ENCODE data around the gene SAMHD1. TPM values are rescaled to one million over a fixed set of nuclear protein-coding genes. Genes with fewer than 3 reads are reported as not detected.
A peak's percentile ranks its signal among the peaks of the same experiment; 100 is the strongest.

The SAMHD1 gene
- total and polyA plus RNA-seq, 4 donors, result 14.7 to 51.2 (median 27.7) TPM

DNA sequence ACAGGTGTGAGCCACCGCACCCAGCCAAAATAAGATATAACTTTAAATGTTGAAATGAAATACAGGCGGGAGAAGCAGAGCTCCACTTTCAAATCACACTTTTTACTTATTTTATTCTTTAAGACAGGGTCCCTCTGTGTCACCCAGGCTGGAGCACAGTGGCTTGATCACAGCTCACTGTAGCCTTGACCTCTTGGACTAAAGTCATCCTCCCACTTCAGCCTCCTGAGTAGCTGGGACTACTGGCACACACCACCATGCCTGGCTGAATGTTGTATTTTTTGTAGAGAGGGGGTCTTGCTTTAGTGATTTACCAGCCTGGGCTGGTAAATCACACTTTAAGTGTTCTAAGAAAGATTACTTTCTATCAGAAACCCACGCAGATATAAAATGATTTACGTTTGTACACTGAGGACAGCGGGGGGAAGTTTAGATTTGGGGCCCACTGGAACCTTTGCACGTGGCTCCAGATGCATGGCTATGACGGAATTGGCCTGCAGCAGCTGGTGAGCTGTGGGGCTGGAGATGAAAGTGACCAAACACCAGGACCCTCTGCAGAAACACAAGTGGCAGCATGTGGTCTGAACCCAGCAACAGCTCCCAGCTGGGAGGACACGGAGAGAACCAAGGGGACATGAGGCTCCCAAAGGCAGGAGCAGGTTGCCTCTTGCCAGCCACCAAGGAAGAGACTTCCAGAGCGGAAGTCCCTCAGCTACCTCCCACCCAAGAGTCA lies 102.0 kb downstream of the SAMHD1 start:
- Histone ChIP-seq H3K4me1 (ENCODE audit: control insufficient read depth in 4 of 4, insufficient read depth in 4 of 4, low read length in 3 of 4) (no peaks in the 10 kb centered on the region), H3K27ac (ENCODE audit: low read depth in 1 of 2, low read length in 2 of 2) (no peak overlapping the region)
- DNase-seq (ENCODE audit: low spot score), result no peak

GRCh38 chr20:36848677-36849076 lies 102.8 kb downstream of the SAMHD1 start:
- peaks cover 0 to 3% (median 0%) of the 10 kb centered on the region in 4 donors for H3K9me3 ChIP-seq (ENCODE audit: control insufficient read depth in 4 of 4, low read length in 3 of 4)
- TF ChIP-seq NR2F2 (IDR thresholded peaks at IDR 0.05), result no peak
- TF ChIP-seq, protein P1, sequence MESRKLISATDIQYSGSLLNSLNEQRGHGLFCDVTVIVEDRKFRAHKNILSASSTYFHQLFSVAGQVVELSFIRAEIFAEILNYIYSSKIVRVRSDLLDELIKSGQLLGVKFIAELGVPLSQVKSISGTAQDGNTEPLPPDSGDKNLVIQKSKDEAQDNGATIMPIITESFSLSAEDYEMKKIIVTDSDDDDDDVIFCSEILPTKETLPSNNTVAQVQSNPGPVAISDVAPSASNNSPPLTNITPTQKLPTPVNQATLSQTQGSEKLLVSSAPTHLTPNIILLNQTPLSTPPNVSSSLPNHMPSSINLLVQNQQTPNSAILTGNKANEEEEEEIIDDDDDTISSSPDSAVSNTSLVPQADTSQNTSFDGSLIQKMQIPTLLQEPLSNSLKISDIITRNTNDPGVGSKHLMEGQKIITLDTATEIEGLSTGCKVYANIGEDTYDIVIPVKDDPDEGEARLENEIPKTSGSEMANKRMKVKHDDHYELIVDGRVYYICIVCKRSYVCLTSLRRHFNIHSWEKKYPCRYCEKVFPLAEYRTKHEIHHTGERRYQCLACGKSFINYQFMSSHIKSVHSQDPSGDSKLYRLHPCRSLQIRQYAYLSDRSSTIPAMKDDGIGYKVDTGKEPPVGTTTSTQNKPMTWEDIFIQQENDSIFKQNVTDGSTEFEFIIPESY (IDR thresholded peaks at IDR 0.05), result no peak
- TF ChIP-seq JUND (IDR thresholded peaks at IDR 0.05), result no peak
- no peak for TF ChIP-seq EGR1 (IDR thresholded peaks at IDR 0.05; ENCODE audit: low read depth in 2 of 2)
- TF ChIP-seq SP1 (IDR thresholded peaks at IDR 0.05), result no peak
- TF ChIP-seq FOXA2 (IDR thresholded peaks at IDR 0.05), result no peak
- H3K27me3 ChIP-seq (ENCODE audit: control insufficient read depth in 4 of 4, insufficient read depth in 4 of 4, low read length in 3 of 4), result no peaks in the 10 kb centered on the region
- no peak for DNase-seq (ENCODE audit: low spot score)
- H3K36me3 ChIP-seq (ENCODE audit: control insufficient read depth in 4 of 4, insufficient read depth in 3 of 4, low read depth in 1 of 4, low read length in 3 of 4), result no peaks in the 10 kb centered on the region
- H3K9ac ChIP-seq (ENCODE audit: low read depth in 1 of 2, low read length in 2 of 2), result no peak overlapping the region
- no peaks in the 10 kb centered on the region for H3K4me1 ChIP-seq (ENCODE audit: control insufficient read depth in 4 of 4, insufficient read depth in 4 of 4, low read length in 3 of 4)
- no peak overlapping the region for H3K4me3 ChIP-seq (ENCODE audit: low read depth in 1 of 3, low read length in 3 of 3)
- H3K27ac ChIP-seq (ENCODE audit: low read depth in 1 of 2, low read length in 2 of 2), result peak overlapping the region; percentile 50 to 62

More for the DNA sequence above, 102.0 kb downstream of the SAMHD1 start:
- no peak overlapping the region for H3K9ac ChIP-seq (ENCODE audit: low read depth in 1 of 2, low read length in 2 of 2)
- H3K9me3 ChIP-seq (ENCODE audit: control insufficient read depth in 4 of 4, low read length in 3 of 4), result peaks cover 0 to 3% (median 0%) of the 10 kb centered on the region in 4 donors
- no peak overlapping the region for H3K4me3 ChIP-seq (ENCODE audit: low read depth in 1 of 3, low read length in 3 of 3)
- TF ChIP-seq, protein P1 (IDR thresholded peaks at IDR 0.05), result no peak
- TF ChIP-seq, protein P2, sequence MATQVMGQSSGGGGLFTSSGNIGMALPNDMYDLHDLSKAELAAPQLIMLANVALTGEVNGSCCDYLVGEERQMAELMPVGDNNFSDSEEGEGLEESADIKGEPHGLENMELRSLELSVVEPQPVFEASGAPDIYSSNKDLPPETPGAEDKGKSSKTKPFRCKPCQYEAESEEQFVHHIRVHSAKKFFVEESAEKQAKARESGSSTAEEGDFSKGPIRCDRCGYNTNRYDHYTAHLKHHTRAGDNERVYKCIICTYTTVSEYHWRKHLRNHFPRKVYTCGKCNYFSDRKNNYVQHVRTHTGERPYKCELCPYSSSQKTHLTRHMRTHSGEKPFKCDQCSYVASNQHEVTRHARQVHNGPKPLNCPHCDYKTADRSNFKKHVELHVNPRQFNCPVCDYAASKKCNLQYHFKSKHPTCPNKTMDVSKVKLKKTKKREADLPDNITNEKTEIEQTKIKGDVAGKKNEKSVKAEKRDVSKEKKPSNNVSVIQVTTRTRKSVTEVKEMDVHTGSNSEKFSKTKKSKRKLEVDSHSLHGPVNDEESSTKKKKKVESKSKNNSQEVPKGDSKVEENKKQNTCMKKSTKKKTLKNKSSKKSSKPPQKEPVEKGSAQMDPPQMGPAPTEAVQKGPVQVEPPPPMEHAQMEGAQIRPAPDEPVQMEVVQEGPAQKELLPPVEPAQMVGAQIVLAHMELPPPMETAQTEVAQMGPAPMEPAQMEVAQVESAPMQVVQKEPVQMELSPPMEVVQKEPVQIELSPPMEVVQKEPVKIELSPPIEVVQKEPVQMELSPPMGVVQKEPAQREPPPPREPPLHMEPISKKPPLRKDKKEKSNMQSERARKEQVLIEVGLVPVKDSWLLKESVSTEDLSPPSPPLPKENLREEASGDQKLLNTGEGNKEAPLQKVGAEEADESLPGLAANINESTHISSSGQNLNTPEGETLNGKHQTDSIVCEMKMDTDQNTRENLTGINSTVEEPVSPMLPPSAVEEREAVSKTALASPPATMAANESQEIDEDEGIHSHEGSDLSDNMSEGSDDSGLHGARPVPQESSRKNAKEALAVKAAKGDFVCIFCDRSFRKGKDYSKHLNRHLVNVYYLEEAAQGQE (IDR thresholded peaks at IDR 0.05), result no peak
- TF ChIP-seq FOXA1 (IDR thresholded peaks at IDR 0.05), result no peak
- 88% methylated on average over 9 of the region's 9 CpGs for WGBS
- H3K27me3 ChIP-seq (ENCODE audit: control insufficient read depth in 4 of 4, insufficient read depth in 4 of 4, low read length in 3 of 4), result no peaks in the 10 kb centered on the region
- no peaks in the 10 kb centered on the region for H3K36me3 ChIP-seq (ENCODE audit: control insufficient read depth in 4 of 4, insufficient read depth in 3 of 4, low read depth in 1 of 4, low read length in 3 of 4)
